ENCODE results near the gene HPN.

- TF ChIP-seq POLR2A (IDR thresholded peaks at IDR 0.05; ENCODE audit: low read depth, low read length): no peak
- no peak for TF ChIP-seq EZH2 (IDR thresholded peaks at IDR 0.05; ENCODE audit: borderline replicate concordance, low read depth, low read length, severe bottlenecking)
- TF ChIP-seq MAX (IDR thresholded peaks at IDR 0.05; ENCODE audit: insufficient read depth, insufficient read length): no peak
- TF ChIP-seq CTCF (IDR thresholded peaks at IDR 0.05; ENCODE audit: extremely low read depth in 1 of 2, insufficient read depth in 1 of 2, low read depth in 1 of 2, low read length in 2 of 2): no peak
- no peak for TF ChIP-seq POLR2AphosphoS5 (IDR thresholded peaks at IDR 0.05; ENCODE audit: insufficient read depth, low read depth, low read length)
- no peak for TF ChIP-seq FOS (IDR thresholded peaks at IDR 0.05; ENCODE audit: borderline replicate concordance, insufficient read depth, low read length)
- no peak for TF ChIP-seq MYC (IDR thresholded peaks at IDR 0.05; ENCODE audit: low read depth, low read length)
- TF ChIP-seq JUN (IDR thresholded peaks at IDR 0.05; ENCODE audit: borderline replicate concordance, insufficient read depth, insufficient read length, low read depth): no peak
These were observed 2.7 kb upstream of the HPN start for GRCh38 chr19:35038623-35039512.
